ENCODE results near the gene CHD1L. TPM values are rescaled to one million over a fixed set of nuclear protein-coding genes. Genes with fewer than 3 reads are reported as not detected.

The CHD1L gene
- total and polyA plus RNA-seq, 2 of the 13 experiments (the other 11 are each of a cell fraction or from before 2014, with no cell fraction given) = 74.3 to 111 TPM

GRCh38 chr1:147242449-147243227, at the start of gene CHD1L (continued):
- TF ChIP-seq PRMT3 (CRISPR knock-in tag; IDR thresholded peaks at IDR 0.05; ENCODE audit: borderline replicate concordance, low read depth) = no peak
- no peak for TF ChIP-seq ZNF577 (CRISPR knock-in tag; IDR thresholded peaks at IDR 0.05; ENCODE audit: borderline replicate concordance, low read depth)
- no peak for TF ChIP-seq JUN (CRISPR knock-in tag; IDR thresholded peaks at IDR 0.05)
- TF ChIP-seq ZNF788 (CRISPR knock-in tag; IDR thresholded peaks at IDR 0.05; ENCODE audit: borderline replicate concordance) = peak; percentile 56; the same call in 1 of the 2 replicates
- TF ChIP-seq RERE (CRISPR knock-in tag; IDR thresholded peaks at IDR 0.05; ENCODE audit: low read depth) = no peak
- no peak for TF ChIP-seq SIX4 (CRISPR knock-in tag; IDR thresholded peaks at IDR 0.05)
- no peak for TF ChIP-seq ZNF772 (CRISPR knock-in tag; IDR thresholded peaks at IDR 0.05)
- TF ChIP-seq STAG1 (CRISPR knock-in tag; IDR thresholded peaks at IDR 0.05) = peak; percentile 98
- TF ChIP-seq ZSCAN30 (CRISPR knock-in tag; IDR thresholded peaks at IDR 0.05) = no peak
- peak; percentile 77; the same call in 1 of the 2 replicates for TF ChIP-seq IRF2 (CRISPR knock-in tag; IDR thresholded peaks at IDR 0.05)
- no peak; the same call in 1 of the 2 replicates for TF ChIP-seq HMG20A (CRISPR knock-in tag; IDR thresholded peaks at IDR 0.05; ENCODE audit: borderline replicate concordance)
- TF ChIP-seq, protein P1, sequence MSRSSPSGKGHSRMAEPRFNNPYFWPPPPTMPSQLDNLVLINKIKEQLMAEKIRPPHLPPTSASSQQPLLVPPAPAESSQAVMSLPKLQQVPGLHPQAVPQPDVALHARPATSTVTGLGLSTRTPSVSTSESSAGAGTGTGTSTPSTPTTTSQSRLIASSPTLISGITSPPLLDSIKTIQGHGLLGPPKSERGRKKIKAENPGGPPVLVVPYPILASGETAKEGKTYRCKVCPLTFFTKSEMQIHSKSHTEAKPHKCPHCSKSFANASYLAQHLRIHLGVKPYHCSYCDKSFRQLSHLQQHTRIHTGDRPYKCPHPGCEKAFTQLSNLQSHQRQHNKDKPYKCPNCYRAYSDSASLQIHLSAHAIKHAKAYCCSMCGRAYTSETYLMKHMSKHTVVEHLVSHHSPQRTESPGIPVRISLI (CRISPR knock-in tag; IDR thresholded peaks at IDR 0.05; ENCODE audit: borderline replicate concordance) = no peak
- TF ChIP-seq MBNL3 (CRISPR knock-in tag; conservative IDR thresholded peaks at IDR 0.05) = no peak
- TF ChIP-seq BRD4 (CRISPR knock-in tag; IDR thresholded peaks at IDR 0.05) = peak; percentile 95
- TF ChIP-seq, protein P2, sequence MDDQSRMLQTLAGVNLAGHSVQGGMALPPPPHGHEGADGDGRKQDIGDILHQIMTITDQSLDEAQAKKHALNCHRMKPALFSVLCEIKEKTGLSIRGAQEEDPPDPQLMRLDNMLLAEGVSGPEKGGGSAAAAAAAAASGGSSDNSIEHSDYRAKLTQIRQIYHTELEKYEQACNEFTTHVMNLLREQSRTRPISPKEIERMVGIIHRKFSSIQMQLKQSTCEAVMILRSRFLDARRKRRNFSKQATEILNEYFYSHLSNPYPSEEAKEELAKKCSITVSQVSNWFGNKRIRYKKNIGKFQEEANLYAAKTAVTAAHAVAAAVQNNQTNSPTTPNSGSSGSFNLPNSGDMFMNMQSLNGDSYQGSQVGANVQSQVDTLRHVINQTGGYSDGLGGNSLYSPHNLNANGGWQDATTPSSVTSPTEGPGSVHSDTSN (CRISPR knock-in tag; IDR thresholded peaks at IDR 0.05; ENCODE audit: borderline replicate concordance) = no peak
- TF ChIP-seq ZFP36 (IDR thresholded peaks at IDR 0.05; ENCODE audit: borderline replicate concordance, low read depth, low read length, partially characterized antibody) = no peak
- no peak for TF ChIP-seq ZNF30 (CRISPR knock-in tag; IDR thresholded peaks at IDR 0.05)
- peak; percentile 59; the same call in 1 of the 2 replicates for TF ChIP-seq ZNF644 (CRISPR knock-in tag; IDR thresholded peaks at IDR 0.05; ENCODE audit: low read depth)
- TF ChIP-seq, protein P3, sequence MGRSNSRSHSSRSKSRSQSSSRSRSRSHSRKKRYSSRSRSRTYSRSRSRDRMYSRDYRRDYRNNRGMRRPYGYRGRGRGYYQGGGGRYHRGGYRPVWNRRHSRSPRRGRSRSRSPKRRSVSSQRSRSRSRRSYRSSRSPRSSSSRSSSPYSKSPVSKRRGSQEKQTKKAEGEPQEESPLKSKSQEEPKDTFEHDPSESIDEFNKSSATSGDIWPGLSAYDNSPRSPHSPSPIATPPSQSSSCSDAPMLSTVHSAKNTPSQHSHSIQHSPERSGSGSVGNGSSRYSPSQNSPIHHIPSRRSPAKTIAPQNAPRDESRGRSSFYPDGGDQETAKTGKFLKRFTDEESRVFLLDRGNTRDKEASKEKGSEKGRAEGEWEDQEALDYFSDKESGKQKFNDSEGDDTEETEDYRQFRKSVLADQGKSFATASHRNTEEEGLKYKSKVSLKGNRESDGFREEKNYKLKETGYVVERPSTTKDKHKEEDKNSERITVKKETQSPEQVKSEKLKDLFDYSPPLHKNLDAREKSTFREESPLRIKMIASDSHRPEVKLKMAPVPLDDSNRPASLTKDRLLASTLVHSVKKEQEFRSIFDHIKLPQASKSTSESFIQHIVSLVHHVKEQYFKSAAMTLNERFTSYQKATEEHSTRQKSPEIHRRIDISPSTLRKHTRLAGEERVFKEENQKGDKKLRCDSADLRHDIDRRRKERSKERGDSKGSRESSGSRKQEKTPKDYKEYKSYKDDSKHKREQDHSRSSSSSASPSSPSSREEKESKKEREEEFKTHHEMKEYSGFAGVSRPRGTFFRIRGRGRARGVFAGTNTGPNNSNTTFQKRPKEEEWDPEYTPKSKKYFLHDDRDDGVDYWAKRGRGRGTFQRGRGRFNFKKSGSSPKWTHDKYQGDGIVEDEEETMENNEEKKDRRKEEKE (IDR thresholded peaks at IDR 0.05) = no peak
